GM21360 (cell line): Measurements from ENCODE around the gene LY6G6F.
A peak's percentile ranks its signal among the peaks of the same experiment; 100 is the strongest.
"Not testable (repeated sequence)": the region's sequence is repeated elsewhere in the genome, so short reads cannot be mapped to it uniquely, and the experiment has no call there.

Source experiments
- ATAC-seq: cut with Tn5 transposase; IDR thresholded peaks from one replicate; pipeline ENCODE4 v1.9.1; 2021; ENCODE audit warnings: mild to moderate bottlenecking, moderate library complexity; ENCODE audit not compliant: unreplicated experiment

The LY6G6F gene

GRCh38 chr6:31701666-31702404, 4.8 kb upstream of the LY6G6F start:
- no peak for ATAC-seq

GRCh38 chr6:31702405-31702818, 4.3 kb upstream of the LY6G6F start:
- no peak for ATAC-seq

GRCh38 chr6:31702819-31703716, 3.6 kb upstream of the LY6G6F start, which contains the start of gene ABHD16A:
ABHD16A (minus strand) TSS chr6:31703324; CDS start chr6:31703281, 43 bp downstream.
- ATAC-seq: peak; percentile 71

DNA sequence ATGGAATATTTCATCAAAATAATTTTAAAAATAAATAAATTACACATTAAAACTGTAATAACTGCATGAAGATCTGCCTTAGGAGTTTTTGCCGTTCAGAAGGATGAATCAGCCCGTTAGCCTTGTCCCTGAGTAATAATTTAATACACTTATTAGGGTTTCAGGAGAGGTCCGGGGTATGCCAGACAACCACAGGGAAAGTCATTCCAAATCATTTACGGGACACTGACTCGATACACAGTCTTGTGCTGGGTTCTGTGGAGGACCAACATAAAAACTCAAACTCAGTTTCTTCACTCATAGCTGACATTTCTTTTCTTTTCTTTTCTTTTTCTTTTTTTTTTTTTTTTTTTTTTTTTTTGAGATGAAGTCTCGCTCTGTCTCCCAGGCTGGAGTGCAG, 735 bp upstream of the LY6G6F start:
- no peak for ATAC-seq

DNA sequence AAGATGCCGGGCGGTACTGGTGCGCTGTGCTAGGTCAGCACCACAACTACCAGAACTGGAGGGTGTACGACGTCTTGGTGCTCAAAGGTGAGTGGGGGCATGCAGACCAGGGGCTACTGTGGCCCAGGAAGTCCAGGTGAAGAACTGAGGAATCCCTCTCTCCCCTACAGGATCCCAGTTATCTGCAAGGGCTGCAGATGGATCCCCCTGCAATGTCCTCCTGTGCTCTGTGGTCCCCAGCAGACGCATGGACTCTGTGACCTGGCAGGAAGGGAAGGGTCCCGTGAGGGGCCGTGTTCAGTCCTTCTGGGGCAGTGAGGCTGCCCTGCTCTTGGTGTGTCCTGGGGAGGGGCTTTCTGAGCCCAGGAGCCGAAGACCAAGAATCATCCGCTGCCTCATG, 1.0 kb downstream of the LY6G6F start:
- ATAC-seq: no peak

DNA sequence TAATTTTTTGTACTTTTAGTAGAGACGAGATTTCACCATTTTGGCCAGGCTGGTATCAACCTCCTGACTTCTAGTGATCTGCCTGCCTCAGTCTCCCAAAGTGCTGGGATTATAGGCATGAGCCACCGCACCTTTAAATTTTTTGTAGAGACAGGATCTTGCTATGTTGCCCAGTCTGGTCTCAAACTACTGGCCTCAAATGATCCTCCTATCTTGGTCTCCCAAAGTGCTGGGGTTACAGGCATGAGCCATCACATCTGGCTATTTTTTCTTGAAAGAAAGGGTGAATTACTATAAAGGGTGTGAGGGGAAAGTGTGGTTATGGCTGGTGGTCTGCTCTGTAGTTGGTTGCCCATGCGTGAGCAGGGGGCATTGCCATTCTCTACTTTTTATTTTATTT, 1.6 kb downstream of the LY6G6F start:
- no peak for ATAC-seq

GRCh38 chr6:31709157-31709556, 2.5 kb downstream of the LY6G6F start:
- ATAC-seq: not testable (repeated sequence)

- ATAC-seq: no peak
Measured at GRCh38 chr6:31710523-31711219, 4.0 kb downstream of the LY6G6F start.

- ATAC-seq: no peak
Measured at GRCh38 chr6:31711233-31711632, 4.6 kb downstream of the LY6G6F start.

GRCh38 chr6:31712296-31712695, 5.6 kb downstream of the LY6G6F start:
- ATAC-seq: no peak

DNA sequence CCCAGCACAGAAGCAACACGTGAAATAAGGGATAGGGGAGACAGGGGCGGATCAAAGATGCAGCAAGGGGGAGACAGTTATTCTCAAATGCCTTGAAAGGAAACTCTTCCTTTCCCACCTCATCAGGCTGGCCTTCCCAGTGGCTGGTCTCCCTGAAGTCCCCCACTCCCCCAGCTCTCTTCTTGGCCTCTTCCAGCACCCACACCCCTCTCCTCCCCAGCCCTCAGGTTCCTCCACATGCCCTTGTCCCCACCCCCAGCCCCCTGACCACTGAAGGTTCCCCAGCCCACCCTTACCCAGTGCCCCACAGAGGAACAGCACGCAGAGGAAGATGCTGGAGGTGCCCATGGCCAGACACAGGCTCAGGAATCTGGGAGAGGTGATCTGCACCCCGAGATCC, 6.8 kb downstream of the LY6G6F start:
- no peak for ATAC-seq

GRCh38 chr6:31713991-31714684, 7.5 kb downstream of the LY6G6F start:
- no peak for ATAC-seq

DNA sequence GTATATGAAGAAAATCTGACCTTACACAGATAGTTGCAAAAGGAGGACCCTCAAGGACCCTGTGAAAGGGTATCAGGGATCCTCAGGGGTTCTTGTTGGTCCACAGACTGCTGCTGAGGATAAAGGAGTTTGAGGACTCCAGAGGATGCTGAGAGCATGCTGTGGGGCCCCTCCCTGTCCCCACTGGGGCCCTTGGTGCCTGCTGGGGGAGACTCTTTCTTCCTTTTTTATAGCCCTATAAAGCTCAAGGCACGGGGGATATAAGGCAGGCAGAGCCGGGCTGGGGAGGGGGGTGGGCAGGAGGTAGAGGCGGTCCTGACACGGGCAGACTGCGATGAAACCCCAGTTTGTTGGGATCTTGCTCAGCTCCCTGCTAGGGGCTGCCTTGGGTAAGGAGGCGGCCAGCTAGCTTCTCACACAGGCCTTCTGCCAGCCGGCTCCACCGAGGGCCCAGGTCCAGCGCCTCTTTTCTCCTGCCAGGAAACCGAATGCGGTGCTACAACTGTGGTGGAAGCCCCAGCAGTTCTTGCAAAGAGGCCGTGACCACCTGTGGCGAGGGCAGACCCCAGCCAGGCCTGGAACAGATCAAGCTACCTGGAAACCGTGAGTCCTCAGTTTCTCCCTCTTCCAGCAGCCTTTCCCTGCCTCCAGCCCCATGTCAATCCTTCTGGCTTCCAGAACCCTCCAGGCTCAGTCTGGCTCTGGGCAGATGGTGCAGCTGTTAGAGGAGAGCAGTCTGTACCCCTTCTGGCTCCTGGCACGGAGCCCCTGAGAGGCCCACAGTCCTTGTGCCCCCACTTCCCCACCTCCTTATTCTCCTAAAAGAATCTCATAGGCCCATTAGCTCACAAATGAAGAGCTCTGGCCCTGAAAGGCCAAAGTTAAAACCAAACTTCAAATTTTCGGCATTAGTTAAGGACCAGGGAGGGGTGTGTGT, 8.6 kb downstream of the LY6G6F start, which contains the start of gene LY6G6D:
LY6G6D (plus strand) TSS at position 327 of the 937 bp plus-strand sequence; CDS start at position 335, 8 bp downstream.
- no peak for ATAC-seq

DNA sequence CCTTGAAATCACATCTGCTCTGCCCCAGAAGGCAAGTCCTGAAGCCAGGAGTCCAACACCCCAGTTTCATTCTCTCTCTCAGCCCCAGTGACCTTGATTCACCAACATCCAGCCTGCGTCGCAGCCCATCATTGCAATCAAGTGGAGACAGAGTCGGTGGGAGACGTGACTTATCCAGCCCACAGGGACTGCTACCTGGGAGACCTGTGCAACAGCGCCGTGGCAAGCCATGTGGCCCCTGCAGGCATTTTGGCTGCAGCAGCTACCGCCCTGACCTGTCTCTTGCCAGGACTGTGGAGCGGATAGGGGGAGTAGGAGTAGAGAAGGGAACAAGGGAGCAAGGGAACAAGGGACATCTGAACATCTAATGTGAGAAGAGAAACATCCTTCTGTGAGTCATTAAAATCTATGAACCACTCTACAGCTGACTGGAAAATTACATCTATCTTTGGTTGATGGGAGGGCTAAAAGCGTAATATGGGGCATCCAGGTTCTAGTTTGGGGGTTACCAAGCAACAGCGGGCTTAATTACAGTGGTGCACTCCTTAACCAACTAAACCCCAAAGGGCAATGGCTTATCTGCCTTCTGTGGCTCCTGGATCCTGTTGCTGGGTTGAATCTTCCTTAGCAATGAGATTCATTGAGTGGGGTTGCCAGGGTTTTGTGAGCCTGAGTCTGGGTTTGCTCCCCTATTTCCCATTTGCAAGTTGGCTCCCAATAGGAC, 11.0 kb downstream of the LY6G6F start:
- ATAC-seq: no peak

DNA sequence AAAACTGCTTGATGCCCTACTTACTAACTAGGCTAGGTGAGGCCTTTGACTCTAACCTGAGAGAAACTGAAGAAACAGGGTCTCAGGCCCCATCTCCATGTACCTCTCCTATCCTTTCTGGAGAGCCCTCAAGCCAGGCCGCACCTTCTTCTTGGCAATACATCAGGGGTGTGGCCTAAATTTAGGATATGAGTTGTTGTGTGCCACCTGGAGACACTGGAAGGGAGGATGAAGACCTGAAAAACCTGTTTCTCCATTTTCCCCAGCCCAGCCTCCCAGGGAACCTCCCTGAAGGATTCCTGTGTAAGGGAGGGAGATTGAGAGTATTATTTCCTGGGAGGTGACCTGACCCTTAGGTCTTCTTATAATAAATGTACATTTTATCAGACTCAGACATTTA, 11.6 kb downstream of the LY6G6F start:
- ATAC-seq: no peak

DNA sequence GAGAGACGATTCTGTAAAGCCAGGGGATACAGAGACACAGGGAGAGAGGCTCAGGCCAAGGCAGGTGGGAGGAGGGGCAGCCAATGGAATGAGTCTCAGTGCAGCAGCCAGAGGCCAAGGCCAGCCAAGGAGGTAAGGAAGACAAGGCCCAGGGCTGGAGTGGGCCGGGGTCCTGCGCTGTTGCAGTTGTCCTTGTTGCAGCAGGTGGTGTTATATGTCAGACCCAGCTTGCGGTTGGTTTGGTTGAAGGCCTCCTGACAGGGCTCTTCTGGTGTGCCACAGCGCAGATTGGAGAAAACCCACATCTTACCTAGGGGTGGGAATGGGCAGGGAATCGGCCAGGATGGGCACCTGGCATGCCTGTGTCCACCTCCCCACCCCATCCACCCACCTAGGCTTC, 12.3 kb downstream of the LY6G6F start:
- no peak for ATAC-seq

DNA sequence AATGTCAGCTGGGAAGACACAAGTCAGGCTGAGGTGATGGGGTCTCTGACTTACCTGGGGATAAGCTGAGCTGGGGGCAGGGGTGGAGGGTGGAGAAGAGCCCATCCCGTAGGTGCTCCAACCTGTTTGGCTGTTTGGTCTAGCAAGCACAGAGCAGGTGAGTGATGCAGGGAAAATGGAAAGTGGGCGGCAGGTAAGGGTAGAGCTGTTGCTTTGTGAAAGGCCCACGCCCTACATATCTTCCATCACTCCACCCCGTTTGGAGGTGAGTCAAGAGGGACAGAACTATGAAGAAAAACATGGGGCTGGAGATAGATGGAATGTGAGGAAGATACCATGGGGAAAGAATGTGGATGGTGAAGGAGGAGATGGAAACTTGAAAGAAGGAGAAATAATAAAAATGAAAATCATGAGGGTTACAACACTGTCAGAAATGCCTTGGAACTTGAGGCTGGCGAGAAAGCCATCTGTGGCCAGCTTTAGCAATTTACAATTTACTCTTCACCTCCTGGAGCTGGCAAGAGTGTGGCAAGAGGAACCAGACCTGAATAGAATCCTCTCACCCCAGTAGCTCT, 13.6 kb downstream of the LY6G6F start:
- ATAC-seq: no peak

GRCh38 chr6:31721351-31722020, 14.8 kb downstream of the LY6G6F start, which contains the start of gene LY6G6C:
LY6G6C (minus strand) TSS chr6:31721746; CDS start chr6:31721679, 67 bp downstream.
- no peak for ATAC-seq
